PC-3 (cell line): ENCODE results near the gene FAM171A1.

Source experiments
- EZH2 ChIP-seq: fragments of 300-600 bp; sonication (generic); IDR thresholded peaks from one replicate; pipeline ENCODE4 v1.6.1; 2017; ENCODE audit warnings: antibody characterized with exemption, mild to moderate bottlenecking, low read length; ENCODE audit not compliant: unreplicated experiment
- TF ChIP-seq, protein P1 (sequence below): fragments of 300-600 bp; sonication (generic); conservative IDR thresholded peaks from 2 replicates; pipeline ENCODE4 v1.5.1; 2017; ENCODE audit warnings: antibody characterized with exemption, low read depth, mild to moderate bottlenecking, low read length

DNA sequence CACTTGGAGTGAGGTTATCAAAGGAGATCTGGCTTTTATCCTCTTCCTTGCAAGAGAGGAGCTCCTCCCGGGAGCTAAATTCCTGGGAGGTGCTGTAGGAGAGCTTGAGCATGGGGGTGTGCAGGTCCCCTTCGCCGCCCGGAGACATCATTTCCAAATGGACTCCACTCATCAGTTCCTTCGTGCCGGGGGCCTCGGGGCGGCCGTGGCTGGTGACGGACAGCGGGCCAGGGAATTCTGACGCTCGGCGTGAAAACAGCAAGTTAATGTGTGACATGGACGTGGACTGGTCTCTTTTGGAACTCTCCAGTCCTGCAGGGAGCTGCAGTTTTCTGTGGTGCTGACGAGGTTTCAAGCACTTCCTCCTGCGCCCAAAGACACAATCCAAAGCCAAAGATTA lies 156.9 kb downstream of the FAM171A1 start:
- TF ChIP-seq, protein P1, sequence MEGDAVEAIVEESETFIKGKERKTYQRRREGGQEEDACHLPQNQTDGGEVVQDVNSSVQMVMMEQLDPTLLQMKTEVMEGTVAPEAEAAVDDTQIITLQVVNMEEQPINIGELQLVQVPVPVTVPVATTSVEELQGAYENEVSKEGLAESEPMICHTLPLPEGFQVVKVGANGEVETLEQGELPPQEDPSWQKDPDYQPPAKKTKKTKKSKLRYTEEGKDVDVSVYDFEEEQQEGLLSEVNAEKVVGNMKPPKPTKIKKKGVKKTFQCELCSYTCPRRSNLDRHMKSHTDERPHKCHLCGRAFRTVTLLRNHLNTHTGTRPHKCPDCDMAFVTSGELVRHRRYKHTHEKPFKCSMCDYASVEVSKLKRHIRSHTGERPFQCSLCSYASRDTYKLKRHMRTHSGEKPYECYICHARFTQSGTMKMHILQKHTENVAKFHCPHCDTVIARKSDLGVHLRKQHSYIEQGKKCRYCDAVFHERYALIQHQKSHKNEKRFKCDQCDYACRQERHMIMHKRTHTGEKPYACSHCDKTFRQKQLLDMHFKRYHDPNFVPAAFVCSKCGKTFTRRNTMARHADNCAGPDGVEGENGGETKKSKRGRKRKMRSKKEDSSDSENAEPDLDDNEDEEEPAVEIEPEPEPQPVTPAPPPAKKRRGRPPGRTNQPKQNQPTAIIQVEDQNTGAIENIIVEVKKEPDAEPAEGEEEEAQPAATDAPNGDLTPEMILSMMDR = no peak
- no peak for TF ChIP-seq EZH2
